T-helper 9 cell (primary cell): ENCODE data around the gene SERINC3.
"Not testable (repeated sequence)": the region's sequence is repeated elsewhere in the genome, so short reads cannot be mapped to it uniquely, and the experiment has no call there.

Source experiments
- DNase-seq: peaks from one replicate; pipeline ENCODE4 v3.0.0-alpha.2; 2020

The SERINC3 gene

DNA sequence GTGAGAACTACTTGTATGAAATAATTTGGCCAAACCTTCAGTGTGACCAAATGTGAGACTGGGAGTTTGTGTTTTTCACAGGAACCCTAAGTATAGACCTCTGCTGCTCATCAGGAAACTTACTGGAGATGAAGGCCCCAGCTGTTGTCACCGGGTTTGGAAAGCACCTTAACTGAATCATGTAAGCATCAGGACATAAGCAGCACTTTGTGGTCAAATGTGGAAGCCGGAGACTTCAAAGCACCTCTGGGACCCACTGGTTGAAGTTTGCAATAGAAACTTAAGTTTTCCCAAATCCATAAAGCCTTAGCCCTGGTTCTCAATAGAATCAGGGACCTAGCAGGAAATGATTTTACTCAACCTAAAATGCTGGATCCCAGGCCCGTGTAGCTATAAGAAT is 31.9 kb downstream of the SERINC3 start:
- no peak for DNase-seq

DNA sequence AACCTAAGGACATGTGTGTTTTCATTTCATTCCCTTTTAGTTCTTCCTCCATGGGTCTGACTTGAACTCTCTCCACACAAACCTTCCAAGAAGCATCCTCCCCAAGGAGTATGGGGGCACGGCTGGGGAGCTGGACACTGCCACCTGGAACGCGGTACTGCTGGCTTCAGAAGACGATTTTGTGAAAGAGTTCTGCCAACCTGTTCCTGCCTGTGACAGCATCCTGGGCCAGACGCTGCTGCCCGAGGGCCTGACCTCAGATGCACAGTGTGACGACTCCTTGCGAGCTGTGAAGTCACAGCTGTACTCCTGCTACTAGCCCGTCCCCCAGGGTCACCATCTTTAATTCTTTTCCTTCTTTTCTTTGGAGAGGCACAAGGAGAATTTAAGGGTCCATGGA is 32.6 kb downstream of the SERINC3 start:
- no peak for DNase-seq

DNA sequence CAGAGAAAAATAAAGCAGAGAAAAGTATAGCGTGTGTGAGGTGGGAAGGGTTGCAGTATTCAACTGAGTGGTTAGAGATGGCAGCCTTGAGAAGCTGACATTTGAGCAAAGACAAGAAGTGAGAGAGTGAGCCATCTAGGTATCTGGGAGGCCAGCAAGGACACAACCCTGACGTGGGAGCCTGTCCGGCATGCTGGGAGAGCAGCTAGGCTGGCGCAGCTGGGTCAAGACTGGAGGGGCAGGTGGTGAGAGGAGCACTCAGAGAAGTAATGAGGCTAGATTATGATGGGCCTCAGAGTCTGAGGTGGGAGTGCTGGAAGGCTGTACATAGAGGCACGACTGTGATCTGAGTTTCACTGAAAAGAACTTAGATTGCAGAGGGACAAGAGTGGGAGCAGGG is 33.3 kb downstream of the SERINC3 start:
- DNase-seq, result no peak

- no peak for DNase-seq
These were observed 36.1 kb downstream of the SERINC3 start for GRCh38 chr20:44485830-44486198.

DNA sequence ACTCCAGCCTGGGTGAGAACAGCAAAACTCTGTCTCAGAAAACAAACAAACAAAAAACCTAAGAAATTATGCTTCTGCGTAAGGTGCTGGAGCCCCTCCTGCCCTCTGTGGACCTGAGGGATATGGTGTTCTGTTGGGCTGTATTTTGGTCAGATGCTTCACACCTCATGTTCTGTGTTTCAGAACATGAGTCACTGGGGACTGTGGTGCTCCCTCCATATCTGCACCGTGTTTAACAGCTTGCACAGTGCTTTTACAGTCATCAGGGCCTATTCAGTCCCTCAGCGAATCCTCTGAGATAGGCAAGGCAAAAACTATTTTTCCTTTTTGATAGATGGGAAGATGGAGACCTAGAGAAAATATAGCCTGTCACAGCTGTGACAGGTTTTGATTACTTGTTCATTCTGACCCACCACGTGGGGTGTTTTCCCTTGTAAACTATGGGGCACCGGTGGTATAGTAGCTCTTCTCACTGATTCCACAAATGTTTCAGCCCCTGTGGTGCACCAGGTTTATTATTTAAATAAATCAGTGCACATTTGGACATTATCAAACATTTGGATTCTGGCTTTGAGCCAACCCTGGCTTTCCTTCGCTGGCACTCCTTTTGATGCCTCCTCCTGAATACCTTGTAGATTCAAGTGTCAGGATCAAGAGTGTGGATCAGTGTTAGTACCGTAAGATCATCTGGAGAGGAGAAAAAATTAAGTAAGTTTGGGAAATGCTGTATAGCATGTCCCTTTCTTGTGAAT is 36.6 kb downstream of the SERINC3 start:
- no peak for DNase-seq

DNA sequence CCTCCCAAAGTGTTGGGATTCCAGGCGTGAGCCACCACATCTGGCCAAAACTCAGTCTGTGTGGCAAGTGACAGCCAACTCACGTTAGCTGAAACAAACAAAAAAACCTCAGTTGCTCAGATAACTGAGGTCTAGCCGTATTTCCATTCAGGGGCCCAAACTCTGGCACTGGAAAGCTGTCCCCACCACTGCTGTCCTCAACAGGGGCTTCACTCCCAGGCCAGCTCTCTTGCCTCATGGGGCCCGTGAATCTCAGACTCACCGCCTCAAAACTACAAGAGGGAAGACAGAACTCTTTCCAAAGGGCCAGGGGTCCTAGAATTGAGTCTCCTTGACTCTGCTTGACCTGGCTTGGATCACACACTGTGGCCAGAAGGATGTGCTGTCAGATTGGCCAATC is 38.8 kb downstream of the SERINC3 start:
- DNase-seq, result no peak

- DNase-seq, result no peak
These were observed 40.0 kb downstream of the SERINC3 start for GRCh38 chr20:44481719-44482416.

DNA sequence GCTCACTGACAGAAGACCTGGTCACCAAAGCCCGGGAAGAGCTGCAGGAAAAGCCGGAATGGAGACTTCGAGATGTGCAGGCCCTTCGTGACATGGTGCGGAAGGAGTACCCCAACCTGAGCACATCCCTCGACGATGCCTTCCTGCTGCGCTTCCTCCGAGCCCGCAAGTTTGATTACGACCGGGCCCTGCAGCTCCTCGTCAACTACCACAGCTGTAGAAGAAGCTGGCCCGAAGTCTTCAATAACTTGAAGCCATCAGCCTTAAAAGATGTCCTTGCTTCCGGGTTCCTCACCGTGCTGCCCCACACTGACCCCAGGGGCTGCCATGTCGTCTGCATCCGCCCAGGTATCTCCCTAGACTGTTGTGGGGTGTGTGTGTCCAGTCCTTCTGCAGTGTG is 41.8 kb downstream of the SERINC3 start:
- no peak for DNase-seq

DNA sequence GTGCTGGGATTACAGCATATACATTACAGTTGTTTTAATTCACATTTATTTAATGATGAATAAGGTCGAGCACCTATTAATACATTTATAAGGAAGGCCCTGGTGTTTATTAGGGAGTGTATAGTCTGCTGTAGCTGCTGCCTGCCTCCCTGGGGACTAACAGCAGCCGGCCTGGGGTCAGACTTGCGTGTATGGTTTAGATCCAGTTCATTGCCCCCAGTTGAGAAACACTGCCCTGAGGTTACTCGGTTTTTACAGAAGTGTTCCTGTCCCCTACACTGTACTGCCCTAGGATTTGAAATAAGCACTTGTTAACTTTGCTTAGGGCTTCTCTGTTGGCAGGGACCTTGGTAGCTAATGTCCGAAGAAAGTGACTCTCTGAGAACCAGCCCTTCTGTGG is 42.2 kb downstream of the SERINC3 start:
- no peak for DNase-seq

- DNase-seq, result no peak
These were observed 43.7 kb downstream of the SERINC3 start for GRCh38 chr20:44478206-44478605.

DNA sequence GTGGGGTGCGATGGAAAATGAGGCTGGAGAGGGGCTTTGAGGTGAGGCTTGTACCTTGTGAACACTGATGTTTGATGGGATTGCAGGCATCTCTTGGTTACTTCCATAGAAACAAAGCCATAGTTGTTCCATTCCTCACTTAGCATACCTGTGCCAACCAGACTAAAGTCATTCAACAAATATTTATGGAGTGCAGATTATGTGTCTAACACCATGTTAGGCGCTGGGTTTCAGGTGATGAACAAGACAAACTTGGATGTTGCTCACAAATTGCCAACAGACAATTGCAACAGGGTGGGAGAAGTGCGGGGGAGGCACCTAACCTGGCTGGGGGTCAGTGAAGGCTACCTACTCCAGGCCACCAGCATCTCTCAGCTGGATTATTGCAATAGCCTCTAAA is 44.7 kb downstream of the SERINC3 start:
- DNase-seq, result no peak

GRCh38 chr20:44475694-44476560 is 45.9 kb downstream of the SERINC3 start, which contains the start of gene TTPAL:
TTPAL (plus strand) TSS chr20:44475874; CDS start chr20:44480000, 4,126 bp downstream.
- DNase-seq, result peak; percentile 83

- DNase-seq, result no peak
These were observed 46.5 kb downstream of the SERINC3 start for GRCh38 chr20:44475372-44475693.

DNA sequence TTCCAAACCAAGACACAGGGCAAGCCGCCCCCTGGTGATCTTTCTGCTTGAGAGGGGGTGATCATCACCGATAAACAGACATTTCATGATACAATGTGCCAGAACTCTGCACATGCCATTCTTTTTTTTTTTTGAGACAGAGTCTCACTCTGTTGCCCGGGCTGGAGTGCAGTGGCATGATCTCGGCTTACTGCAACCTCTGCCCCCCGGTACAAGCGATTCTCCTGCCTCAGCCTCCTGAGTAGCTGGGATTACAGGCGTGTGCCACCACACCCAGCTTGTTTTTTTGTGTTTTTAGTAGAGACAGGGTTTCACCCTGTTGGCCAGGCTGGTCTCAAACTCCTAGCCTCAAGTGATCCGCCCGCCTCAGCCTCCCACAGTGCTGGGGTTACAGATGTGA is 49.6 kb downstream of the SERINC3 start:
- not testable (repeated sequence) for DNase-seq

DNA sequence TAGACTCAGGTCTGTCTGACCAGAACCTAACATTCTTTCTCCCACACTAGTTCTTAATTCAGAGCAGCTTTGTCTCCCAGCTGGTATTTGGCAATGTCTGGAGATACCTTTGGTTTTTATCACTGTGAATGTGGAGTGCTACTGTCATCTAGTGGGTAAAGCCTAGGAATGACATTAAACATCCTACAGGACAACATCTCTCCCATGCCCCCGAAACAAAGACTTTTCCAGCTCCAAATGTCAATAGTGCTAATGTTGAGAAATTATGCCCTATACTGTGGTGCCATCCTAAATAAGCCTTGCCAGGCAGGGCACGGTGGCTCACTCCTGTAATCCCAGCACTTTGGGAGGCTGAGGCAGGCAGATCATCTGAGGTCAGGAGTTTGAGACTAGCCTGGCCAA is 50.4 kb downstream of the SERINC3 start:
- no peak for DNase-seq

DNA sequence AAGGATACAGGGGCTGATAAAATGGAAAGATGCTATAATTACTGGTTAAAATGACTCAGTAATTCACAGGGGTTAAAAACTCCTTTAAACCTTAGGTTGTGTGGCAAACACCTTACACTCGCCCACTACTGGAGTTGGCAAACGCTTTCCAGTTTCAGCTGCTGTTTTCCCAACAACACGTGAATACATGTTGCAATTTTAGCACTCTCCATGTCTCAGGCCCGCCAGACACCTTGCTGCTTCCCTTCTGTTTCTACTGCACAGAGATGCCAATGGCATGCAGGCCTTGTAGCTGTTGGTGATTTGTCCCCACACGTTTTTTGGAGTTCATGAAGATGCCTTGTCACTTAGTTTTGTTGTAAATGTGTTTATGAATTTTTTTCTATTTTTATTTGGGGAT is 51.5 kb downstream of the SERINC3 start:
- DNase-seq, result no peak

GRCh38 chr20:44468044-44468782 is 53.7 kb downstream of the SERINC3 start:
- DNase-seq, result no peak

- no peak for DNase-seq
These were observed 54.5 kb downstream of the SERINC3 start for GRCh38 chr20:44467289-44467883.

DNA sequence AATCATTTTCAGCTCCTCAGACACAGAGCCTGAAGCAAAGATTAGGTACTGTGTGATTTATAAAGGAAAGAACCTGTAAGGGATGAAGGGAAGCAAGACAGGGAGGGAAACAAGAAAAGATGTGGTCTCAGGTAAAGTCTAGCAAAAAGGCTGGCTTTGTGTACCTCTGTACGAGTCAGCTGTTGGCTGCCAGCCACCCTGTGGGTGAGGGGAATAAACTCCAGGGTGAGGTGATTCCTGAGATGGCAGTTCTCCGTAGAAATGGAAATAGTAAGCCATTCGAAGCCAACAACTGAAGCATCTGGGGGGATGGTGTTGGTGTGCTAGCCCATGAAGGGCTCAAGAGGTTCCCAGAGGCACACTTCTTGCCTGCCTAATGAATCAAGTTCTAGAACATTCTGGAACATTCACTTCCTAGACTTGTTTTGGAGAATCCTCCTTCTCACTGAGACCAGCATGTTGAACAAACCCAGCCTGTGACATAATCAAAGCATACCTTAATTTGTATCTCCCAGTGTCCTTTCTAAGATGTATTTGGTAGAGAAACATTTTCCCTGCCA is 56.8 kb downstream of the SERINC3 start:
- no peak for DNase-seq

DNA sequence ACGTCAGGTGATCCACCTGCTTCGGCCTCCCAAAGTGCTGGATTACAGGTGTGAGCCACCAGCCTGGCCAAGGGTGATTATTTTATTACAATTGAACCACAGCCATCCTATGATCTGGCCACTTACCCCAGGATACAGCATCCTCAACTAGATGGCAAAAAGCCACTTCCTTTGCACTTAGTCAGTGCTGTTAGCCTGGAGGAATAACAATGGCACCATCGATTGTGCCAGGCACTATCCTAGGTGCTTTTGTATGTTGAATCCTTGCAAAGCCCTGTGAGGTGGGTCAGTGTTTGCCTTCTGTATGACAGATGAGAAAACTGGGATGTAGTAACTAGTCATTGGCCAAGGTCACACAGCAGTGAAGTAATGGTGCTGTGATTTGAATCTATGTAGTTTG is 57.4 kb downstream of the SERINC3 start:
- no peak for DNase-seq

GRCh38 chr20:44463466-44463865 is 58.4 kb downstream of the SERINC3 start:
- no peak for DNase-seq

- no peak for DNase-seq
These were observed 60.1 kb downstream of the SERINC3 start for GRCh38 chr20:44461803-44462174.
